Left lung (tissue), 10 donors: ENCODE measurements around the gene ZMYM2. TPM values are rescaled to one million over a fixed set of nuclear protein-coding genes. Genes with fewer than 3 reads are reported as not detected.

ENCODE experiments used
- ATAC-seq: fragments of 200-7000 bp; cut with Tn5 transposase; one replicate; pipeline ENCODE4 v1.9.1; 2020; ENCODE audit warnings: moderate library complexity
- DNase-seq, 4 donors: peaks; one replicate each; pipeline ENCODE4 v3.0.0-alpha.2; 2013 to 2020
- H3K27ac ChIP-seq, 2 donors: fragments of 200-600 bp; sonication (generic) in 1 of 2; one replicate each; pipeline versions ENCODE4 v1.5.0 to v1.8.0; 2020 to 2021
- H3K27me3 ChIP-seq, 2 donors: fragments of 200-600 bp; sonication (generic) in 1 of 2; one replicate each; pipeline versions ENCODE4 v1.5.0 to v1.8.0; 2020 to 2021
- H3K36me3 ChIP-seq, 2 donors: fragments of 200-600 bp; sonication (generic) in 1 of 2; one replicate each; pipeline versions ENCODE4 v1.5.0 to v1.8.0; 2020 to 2021
- H3K4me1 ChIP-seq, 2 donors: fragments of 200-600 bp; one replicate each; pipeline ENCODE4 v1.8.0; 2021
- H3K4me3 ChIP-seq, 2 donors: fragments of 200-600 bp; sonication (generic) in 1 of 2; one replicate each; pipeline versions ENCODE4 v1.5.0 to v1.8.0; 2020 to 2021; ENCODE audit warnings: mild to moderate bottlenecking in 1 of 2
- H3K9me3 ChIP-seq, 2 donors: fragments of 200-600 bp; sonication (generic) in 1 of 2; one replicate each; pipeline versions ENCODE4 v1.5.0 to v1.8.0; 2020 to 2021
- CTCF ChIP-seq, 2 donors: fragments of 200-600 bp; sonication (generic) in 1 of 2; IDR thresholded peaks; one replicate each; pipeline versions ENCODE4 v1.5.0 to v1.8.0; 2021; ENCODE audit warnings: antibody characterized with exemption in 2 of 2
- intact Hi-C, 2 donors: fragments of 100-400 bp; cut with DNase I; formaldehyde crosslinking; loops; one replicate each; pipeline versions ENCODE4 v1.11.2 to v1.14.2; 2022
- polyA plus RNA-seq, 6 donors: library from polyadenylated mRNA; unstranded; fragments of 120-200 nt; gene quantifications; one replicate each; pipeline ENCODE4 v1.2.1, GENCODE V29; 2013; ENCODE audit not compliant: insufficient read length in 6 of 6
- total RNA-seq, 2 donors: library from RNA; stranded (reverse); fragmentation: NEBNext Ultra II Directional; extraction: Animal tissue kit (Norgen Biotek cat#: 25700); gene quantifications; one replicate each; pipeline ENCODE4 v1.2.1, GENCODE V29; 2021
- donor health status: DM: no; HTN: yes; CAD: no.
- donor health status: DM: no; HTN: no; CAD: no.

ZMYM2 gene
- total and polyA plus RNA-seq, 8 donors, result 64.8 to 153 (median 122) TPM

GRCh38 chr13:20000062-20000552 lies 41.6 kb downstream of the ZMYM2 start:
- DNase-seq (no peak), ATAC-seq (no peak)
- H3K27ac ChIP-seq, result no peak overlapping the region
- no peak overlapping the region for H3K4me3 ChIP-seq
- intact Hi-C loops, result no loop called here
- peaks cover 3 to 10% of the 10 kb centered on the region in 2 donors for H3K4me1 ChIP-seq
- no peak for TF ChIP-seq CTCF (IDR thresholded peaks at IDR 0.05)
- H3K27me3 ChIP-seq, result no peaks in the 10 kb centered on the region
- peaks cover 0 to 54% of the 10 kb centered on the region in 2 donors for H3K36me3 ChIP-seq
- no peaks in the 10 kb centered on the region for H3K9me3 ChIP-seq

- ATAC-seq, result no peak
- Histone ChIP-seq H3K9me3 (no peaks in the 10 kb centered on the region), H3K36me3 (peaks cover 0 to 54% of the 10 kb centered on the region in 2 donors), H3K4me1 (peaks cover 3 to 6% of the 10 kb centered on the region in 2 donors), H3K27me3 (no peaks in the 10 kb centered on the region), H3K4me3 (no peak overlapping the region), H3K27ac (no peak overlapping the region)
- no peak for TF ChIP-seq CTCF (IDR thresholded peaks at IDR 0.05)
- DNase-seq, result peak in 2 of 4 donors; percentile 79 to 91
- intact Hi-C loops, result no loop called here
These were observed 43.1 kb downstream of the ZMYM2 start for GRCh38 chr13:20001366-20002190.

GRCh38 chr13:20002787-20003186 lies 44.3 kb downstream of the ZMYM2 start:
- intact Hi-C loops, result no loop called here
- peaks cover 0 to 3% of the 10 kb centered on the region in 2 donors for H3K4me1 ChIP-seq
- TF ChIP-seq CTCF (IDR thresholded peaks at IDR 0.05), result no peak
- H3K36me3 ChIP-seq, result peaks cover 0 to 60% of the 10 kb centered on the region in 2 donors
- no peaks in the 10 kb centered on the region for H3K9me3 ChIP-seq
- DNase-seq (peak in 1 of 4 donors; percentile 7), ATAC-seq (no peak)
- no peak overlapping the region for H3K4me3 ChIP-seq
- no peak overlapping the region for H3K27ac ChIP-seq
- H3K27me3 ChIP-seq, result no peaks in the 10 kb centered on the region

- Histone ChIP-seq H3K36me3 (peaks cover 0 to 75% of the 10 kb centered on the region in 2 donors), H3K27me3 (no peaks in the 10 kb centered on the region), H3K9me3 (no peaks in the 10 kb centered on the region), H3K4me3 (no peak overlapping the region), H3K27ac (no peak overlapping the region), H3K4me1 (peaks cover 0 to 3% of the 10 kb centered on the region in 2 donors)
- intact Hi-C loops, result no loop called here
- DNase-seq (no peak), ATAC-seq (no peak)
- no peak for TF ChIP-seq CTCF (IDR thresholded peaks at IDR 0.05)
These were observed 47.7 kb downstream of the ZMYM2 start for GRCh38 chr13:20006206-20006605.

GRCh38 chr13:20015763-20016162 lies 57.2 kb downstream of the ZMYM2 start:
- Histone ChIP-seq H3K27me3 (no peaks in the 10 kb centered on the region), H3K4me1 (no peaks in the 10 kb centered on the region), H3K4me3 (no peak overlapping the region), H3K27ac (no peak overlapping the region), H3K36me3 (peaks cover 3 to 73% of the 10 kb centered on the region in 2 donors), H3K9me3 (peaks cover 0 to 33% of the 10 kb centered on the region in 2 donors)
- ATAC-seq, result no peak
- no peak for DNase-seq
- intact Hi-C loops, result no loop called here
- no peak for TF ChIP-seq CTCF (IDR thresholded peaks at IDR 0.05)
